Astrocyte (in vitro differentiated cells and primary cell): ENCODE results near the gene CDH11.

ENCODE experiments used
- CTCF ChIP-seq: IDR thresholded peaks from 2 replicates; pipeline ENCODE4 v1.5.1; 2011; ENCODE audit warnings: low read depth, mild to moderate bottlenecking, inconsistent platforms, low read length, moderate library complexity; ENCODE audit not compliant: insufficient read depth
- EZH2 ChIP-seq: IDR thresholded peaks from 2 replicates; pipeline ENCODE4 v1.6.1; 2012; ENCODE audit warnings: mild to moderate bottlenecking, low read length, inconsistent platforms; ENCODE audit not compliant: insufficient read depth

DNA sequence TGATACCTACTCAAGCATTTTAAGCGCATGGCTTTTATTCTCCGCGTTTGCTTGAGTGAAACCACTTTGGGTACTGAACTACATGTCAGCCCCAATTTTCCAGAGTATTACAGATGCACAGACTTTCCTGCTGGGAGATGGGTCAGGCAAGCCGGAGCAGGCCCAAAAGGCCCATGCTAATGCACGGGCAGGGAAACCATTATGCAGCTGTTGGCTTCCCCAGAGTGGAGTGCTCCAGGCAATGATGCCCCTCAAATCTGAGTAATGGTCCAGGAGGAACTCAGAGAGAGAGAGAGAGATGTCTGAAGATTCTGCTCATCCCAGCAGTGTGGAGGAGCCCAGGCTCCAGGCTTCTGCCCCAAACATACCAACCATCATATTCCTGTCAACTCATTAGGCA lies 80.2 kb downstream of the CDH11 start:
- TF ChIP-seq CTCF (no peak), EZH2 (no peak)
